ENCODE measurements around the gene PPFIA3. TPM values are rescaled to one million over a fixed set of nuclear protein-coding genes. Genes with fewer than 3 reads are reported as not detected.

Gene PPFIA3
- total RNA-seq, 1 experiment from 2014 or later = 28.1 TPM

DNA sequence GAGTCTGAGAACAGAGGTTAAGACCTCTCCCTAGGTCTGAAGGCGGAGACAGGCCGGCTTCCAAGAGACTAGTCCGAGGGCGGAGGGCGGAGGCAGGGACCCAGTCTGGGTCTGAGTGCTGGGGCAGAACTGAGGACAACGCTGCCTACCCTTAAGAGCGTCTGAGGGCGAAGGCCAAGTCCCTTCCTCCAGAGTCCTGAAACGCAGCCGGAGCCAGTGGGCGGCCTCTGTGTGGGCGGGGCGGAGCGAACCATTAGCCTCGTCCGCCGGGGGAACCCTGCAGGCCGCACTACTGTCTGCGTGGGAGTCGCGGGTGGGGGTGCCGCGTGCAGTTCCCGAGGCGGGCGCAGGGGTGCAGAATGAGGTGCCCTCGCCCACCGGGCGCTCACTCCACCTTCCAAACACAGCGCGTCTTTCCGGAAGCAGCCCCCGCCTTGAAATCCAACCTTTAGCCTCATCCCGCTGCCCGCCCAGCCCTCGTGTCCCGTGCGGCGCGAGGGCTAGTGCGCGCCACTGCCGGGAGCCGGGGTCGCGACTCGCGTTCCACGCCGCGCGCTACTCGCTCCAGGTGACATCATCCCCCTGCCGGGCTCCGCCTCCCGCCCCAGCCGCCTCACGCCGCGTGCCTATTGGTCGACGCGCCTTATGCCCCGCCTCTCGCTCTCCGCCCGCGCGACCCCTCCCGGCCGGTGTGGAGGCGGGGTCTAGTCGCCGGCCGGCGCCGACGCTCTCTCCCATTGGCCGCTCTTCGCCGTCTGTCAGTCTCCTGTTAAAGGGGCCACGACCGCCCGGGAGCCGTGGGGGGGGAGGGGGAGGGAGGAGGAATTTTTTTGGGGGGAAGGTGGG lies 556 bp upstream of the PPFIA3 start, which contains the start of gene C19orf73:
Gene C19orf73, minus strand, starts transcription at position 579 of the 846 bp plus-strand sequence. Its CDS starts 121 bp downstream, at position 458.
- H3K27me3 ChIP-seq (ENCODE audit: insufficient read depth, low read length) = no peaks in the 10 kb centered on the region
- peak within 1 kb of the TSS; percentile 59 to 66 for H3K4me3 ChIP-seq (replicated peaks in 1 of 2; ENCODE audit: low read depth in 1 of 2, low read length in 2 of 2)
- H3K9me2 ChIP-seq (ENCODE audit: insufficient read depth) = no peaks in the 10 kb centered on the region
- ChIA-PET POLR2A (interaction anchor here (1.5 kb wide), 1 partner anchor 9 kb away, joined by 3 read pairs; no protein-coding TSS in a partner anchor), RAD21 (ENCODE audit: low non-redundant PET in 1 of 2, low total read pairs in 2 of 2, uncharacterized antibody in 2 of 2, unreplicated experiment in 2 of 2) (no interaction called here), CTCF (interaction anchor here (1.7 to 2.2 kb wide), 2 partner anchors 12 to 21 kb away, joined by 6 to 8 read pairs; no protein-coding TSS in a partner anchor)
- H2AFZ ChIP-seq (ENCODE audit: low read depth, low read length, poor library complexity, severe bottlenecking) = no peak within 1 kb of the TSS
- peak within 1 kb of the TSS; percentile 99 for H3K4me2 ChIP-seq (ENCODE audit: low read length)
- H3K9me3 ChIP-seq (ENCODE audit: control insufficient read depth in 1 of 2, insufficient read depth in 1 of 2, low read depth in 1 of 2, low read length in 2 of 2) = no peaks in the 10 kb centered on the region
- peak within 1 kb of the TSS; percentile 76 for H3K9ac ChIP-seq (ENCODE audit: low read length)
- intact Hi-C loops (cut with micrococcal nuclease) = loop anchor here (1.0 kb wide), 1 partner anchor 33 kb away; no protein-coding TSS in a partner anchor
- H3K27ac ChIP-seq (ENCODE audit: low read depth, low read length) = peak within 1 kb of the TSS; percentile 97
- peak; percentile 84 for DNase-seq (ENCODE audit: low read depth, low spot score)
- H4K20me1 ChIP-seq (ENCODE audit: insufficient read depth) = no peaks in the 10 kb centered on the region
- no TSS peak for BruUV-seq (replicated peaks)
- no peaks in the 10 kb centered on the region for H3K79me2 ChIP-seq (ENCODE audit: insufficient read depth, low read length)
- ATAC-seq = peak; percentile 81
- peaks cover 18 to 37% of the 10 kb centered on the region in 2 experiments for H3K4me1 ChIP-seq (ENCODE audit: control insufficient read depth in 1 of 2, insufficient read depth in 2 of 2, low read length in 2 of 2)
- no peaks in the 10 kb centered on the region for H3K36me3 ChIP-seq (ENCODE audit: control insufficient read depth in 1 of 2, insufficient read depth in 2 of 2, low read length in 2 of 2)
- TF ChIP-seq YY1 (IDR thresholded peaks at IDR 0.05; ENCODE audit: extremely low read depth, insufficient replicate concordance, low read depth, low read length) = no peak
- no peak for TF ChIP-seq EZH2phosphoT487 (IDR thresholded peaks at IDR 0.05; ENCODE audit: borderline replicate concordance)
- peak; percentile 96 for TF ChIP-seq EGR1 (IDR thresholded peaks at IDR 0.05; ENCODE audit: low read depth)
- TF ChIP-seq, protein P1, sequence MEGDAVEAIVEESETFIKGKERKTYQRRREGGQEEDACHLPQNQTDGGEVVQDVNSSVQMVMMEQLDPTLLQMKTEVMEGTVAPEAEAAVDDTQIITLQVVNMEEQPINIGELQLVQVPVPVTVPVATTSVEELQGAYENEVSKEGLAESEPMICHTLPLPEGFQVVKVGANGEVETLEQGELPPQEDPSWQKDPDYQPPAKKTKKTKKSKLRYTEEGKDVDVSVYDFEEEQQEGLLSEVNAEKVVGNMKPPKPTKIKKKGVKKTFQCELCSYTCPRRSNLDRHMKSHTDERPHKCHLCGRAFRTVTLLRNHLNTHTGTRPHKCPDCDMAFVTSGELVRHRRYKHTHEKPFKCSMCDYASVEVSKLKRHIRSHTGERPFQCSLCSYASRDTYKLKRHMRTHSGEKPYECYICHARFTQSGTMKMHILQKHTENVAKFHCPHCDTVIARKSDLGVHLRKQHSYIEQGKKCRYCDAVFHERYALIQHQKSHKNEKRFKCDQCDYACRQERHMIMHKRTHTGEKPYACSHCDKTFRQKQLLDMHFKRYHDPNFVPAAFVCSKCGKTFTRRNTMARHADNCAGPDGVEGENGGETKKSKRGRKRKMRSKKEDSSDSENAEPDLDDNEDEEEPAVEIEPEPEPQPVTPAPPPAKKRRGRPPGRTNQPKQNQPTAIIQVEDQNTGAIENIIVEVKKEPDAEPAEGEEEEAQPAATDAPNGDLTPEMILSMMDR (IDR thresholded peaks at IDR 0.05 in 2 of 3, conservative IDR thresholded peaks at IDR 0.05 in 1 of 3; ENCODE audit: borderline replicate concordance in 1 of 3, insufficient read depth in 1 of 3, low read depth in 2 of 3, low read length in 2 of 3) = no peak
- no peak for TF ChIP-seq ZNF274 (IDR thresholded peaks at IDR 0.05; ENCODE audit: low read depth, low read length)
- no peak; the same call in 1 of the 2 replicates for TF ChIP-seq JUND (IDR thresholded peaks at IDR 0.05)
- TF ChIP-seq, protein P2, sequence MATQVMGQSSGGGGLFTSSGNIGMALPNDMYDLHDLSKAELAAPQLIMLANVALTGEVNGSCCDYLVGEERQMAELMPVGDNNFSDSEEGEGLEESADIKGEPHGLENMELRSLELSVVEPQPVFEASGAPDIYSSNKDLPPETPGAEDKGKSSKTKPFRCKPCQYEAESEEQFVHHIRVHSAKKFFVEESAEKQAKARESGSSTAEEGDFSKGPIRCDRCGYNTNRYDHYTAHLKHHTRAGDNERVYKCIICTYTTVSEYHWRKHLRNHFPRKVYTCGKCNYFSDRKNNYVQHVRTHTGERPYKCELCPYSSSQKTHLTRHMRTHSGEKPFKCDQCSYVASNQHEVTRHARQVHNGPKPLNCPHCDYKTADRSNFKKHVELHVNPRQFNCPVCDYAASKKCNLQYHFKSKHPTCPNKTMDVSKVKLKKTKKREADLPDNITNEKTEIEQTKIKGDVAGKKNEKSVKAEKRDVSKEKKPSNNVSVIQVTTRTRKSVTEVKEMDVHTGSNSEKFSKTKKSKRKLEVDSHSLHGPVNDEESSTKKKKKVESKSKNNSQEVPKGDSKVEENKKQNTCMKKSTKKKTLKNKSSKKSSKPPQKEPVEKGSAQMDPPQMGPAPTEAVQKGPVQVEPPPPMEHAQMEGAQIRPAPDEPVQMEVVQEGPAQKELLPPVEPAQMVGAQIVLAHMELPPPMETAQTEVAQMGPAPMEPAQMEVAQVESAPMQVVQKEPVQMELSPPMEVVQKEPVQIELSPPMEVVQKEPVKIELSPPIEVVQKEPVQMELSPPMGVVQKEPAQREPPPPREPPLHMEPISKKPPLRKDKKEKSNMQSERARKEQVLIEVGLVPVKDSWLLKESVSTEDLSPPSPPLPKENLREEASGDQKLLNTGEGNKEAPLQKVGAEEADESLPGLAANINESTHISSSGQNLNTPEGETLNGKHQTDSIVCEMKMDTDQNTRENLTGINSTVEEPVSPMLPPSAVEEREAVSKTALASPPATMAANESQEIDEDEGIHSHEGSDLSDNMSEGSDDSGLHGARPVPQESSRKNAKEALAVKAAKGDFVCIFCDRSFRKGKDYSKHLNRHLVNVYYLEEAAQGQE (IDR thresholded peaks at IDR 0.05; ENCODE audit: low read depth) = no peak
- TF ChIP-seq, protein P3, sequence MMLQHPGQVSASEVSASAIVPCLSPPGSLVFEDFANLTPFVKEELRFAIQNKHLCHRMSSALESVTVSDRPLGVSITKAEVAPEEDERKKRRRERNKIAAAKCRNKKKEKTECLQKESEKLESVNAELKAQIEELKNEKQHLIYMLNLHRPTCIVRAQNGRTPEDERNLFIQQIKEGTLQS (IDR thresholded peaks at IDR 0.05) = no peak
- TF ChIP-seq EZH2 (IDR thresholded peaks at IDR 0.05) = no peak
- no peak for TF ChIP-seq CEBPB (IDR thresholded peaks at IDR 0.05; ENCODE audit: low read depth)
- TF ChIP-seq RAD21 (IDR thresholded peaks at IDR 0.05; ENCODE audit: low read depth) = no peak
- no peak for TF ChIP-seq SIN3A (IDR thresholded peaks at IDR 0.05; ENCODE audit: low read depth)
- TF ChIP-seq, protein P4, sequence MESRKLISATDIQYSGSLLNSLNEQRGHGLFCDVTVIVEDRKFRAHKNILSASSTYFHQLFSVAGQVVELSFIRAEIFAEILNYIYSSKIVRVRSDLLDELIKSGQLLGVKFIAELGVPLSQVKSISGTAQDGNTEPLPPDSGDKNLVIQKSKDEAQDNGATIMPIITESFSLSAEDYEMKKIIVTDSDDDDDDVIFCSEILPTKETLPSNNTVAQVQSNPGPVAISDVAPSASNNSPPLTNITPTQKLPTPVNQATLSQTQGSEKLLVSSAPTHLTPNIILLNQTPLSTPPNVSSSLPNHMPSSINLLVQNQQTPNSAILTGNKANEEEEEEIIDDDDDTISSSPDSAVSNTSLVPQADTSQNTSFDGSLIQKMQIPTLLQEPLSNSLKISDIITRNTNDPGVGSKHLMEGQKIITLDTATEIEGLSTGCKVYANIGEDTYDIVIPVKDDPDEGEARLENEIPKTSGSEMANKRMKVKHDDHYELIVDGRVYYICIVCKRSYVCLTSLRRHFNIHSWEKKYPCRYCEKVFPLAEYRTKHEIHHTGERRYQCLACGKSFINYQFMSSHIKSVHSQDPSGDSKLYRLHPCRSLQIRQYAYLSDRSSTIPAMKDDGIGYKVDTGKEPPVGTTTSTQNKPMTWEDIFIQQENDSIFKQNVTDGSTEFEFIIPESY (IDR thresholded peaks at IDR 0.05; ENCODE audit: extremely low read depth, insufficient replicate concordance, low read length) = no peak
- peak; percentile 87 for TF ChIP-seq POLR2A (IDR thresholded peaks at IDR 0.05; ENCODE audit: borderline replicate concordance, extremely low read depth, insufficient read depth, insufficient read length)
- TF ChIP-seq ELF1 (IDR thresholded peaks at IDR 0.05; ENCODE audit: borderline replicate concordance, low read depth) = no peak
- peak; percentile 37 for TF ChIP-seq TCF7L2 (IDR thresholded peaks at IDR 0.05; ENCODE audit: borderline replicate concordance, extremely low read depth, insufficient read depth, insufficient read length)
- TF ChIP-seq, protein P5, sequence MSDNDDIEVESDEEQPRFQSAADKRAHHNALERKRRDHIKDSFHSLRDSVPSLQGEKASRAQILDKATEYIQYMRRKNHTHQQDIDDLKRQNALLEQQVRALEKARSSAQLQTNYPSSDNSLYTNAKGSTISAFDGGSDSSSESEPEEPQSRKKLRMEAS (IDR thresholded peaks at IDR 0.05) = peak; percentile 97
